DND-41 (cell line): ENCODE data around the gene TBCD.

Source experiments
- CTCF ChIP-seq: IDR thresholded peaks from 2 replicates; pipeline ENCODE4 v1.5.1; 2012; ENCODE audit warnings: borderline replicate concordance, low read length, moderate library complexity, mild to moderate bottlenecking; ENCODE audit not compliant: poor library complexity, severe bottlenecking; ENCODE audit errors: extremely low read depth
- EZH2 ChIP-seq: IDR thresholded peaks from 3 replicates; pipeline ENCODE4 v1.6.1; 2012; ENCODE audit warnings: borderline replicate concordance, low read depth, mild to moderate bottlenecking, moderate library complexity, low read length, inconsistent platforms; ENCODE audit not compliant: severe bottlenecking

- TF ChIP-seq CTCF: no peak
- no peak for TF ChIP-seq EZH2
Observed at GRCh38 chr17:82924214-82924613, 172.3 kb downstream of the TBCD start.
